ES-I3 (cell line): ENCODE measurements around the gene OPN1SW.

Source experiments
- H3K36me3 ChIP-seq: 2 replicates; pipeline ENCODE4 v1.6.1; 2013; ENCODE audit warnings: mild to moderate bottlenecking, low read length, control low read depth, moderate library complexity; ENCODE audit not compliant: insufficient read depth
- H3K4me1 ChIP-seq: 2 replicates; pipeline ENCODE4 v1.6.1; 2013; ENCODE audit warnings: mild to moderate bottlenecking, control low read depth, low read length; ENCODE audit not compliant: insufficient read depth
- H3K9ac ChIP-seq: 2 replicates; pipeline ENCODE4 v1.6.1; 2013; ENCODE audit warnings: low read depth, mild to moderate bottlenecking, low read length, moderate library complexity
- H3K9me3 ChIP-seq: 2 replicates; pipeline ENCODE4 v1.6.1; 2013; ENCODE audit warnings: mild to moderate bottlenecking, low read length, moderate library complexity; ENCODE audit not compliant: control insufficient read depth, insufficient read depth

OPN1SW gene

DNA sequence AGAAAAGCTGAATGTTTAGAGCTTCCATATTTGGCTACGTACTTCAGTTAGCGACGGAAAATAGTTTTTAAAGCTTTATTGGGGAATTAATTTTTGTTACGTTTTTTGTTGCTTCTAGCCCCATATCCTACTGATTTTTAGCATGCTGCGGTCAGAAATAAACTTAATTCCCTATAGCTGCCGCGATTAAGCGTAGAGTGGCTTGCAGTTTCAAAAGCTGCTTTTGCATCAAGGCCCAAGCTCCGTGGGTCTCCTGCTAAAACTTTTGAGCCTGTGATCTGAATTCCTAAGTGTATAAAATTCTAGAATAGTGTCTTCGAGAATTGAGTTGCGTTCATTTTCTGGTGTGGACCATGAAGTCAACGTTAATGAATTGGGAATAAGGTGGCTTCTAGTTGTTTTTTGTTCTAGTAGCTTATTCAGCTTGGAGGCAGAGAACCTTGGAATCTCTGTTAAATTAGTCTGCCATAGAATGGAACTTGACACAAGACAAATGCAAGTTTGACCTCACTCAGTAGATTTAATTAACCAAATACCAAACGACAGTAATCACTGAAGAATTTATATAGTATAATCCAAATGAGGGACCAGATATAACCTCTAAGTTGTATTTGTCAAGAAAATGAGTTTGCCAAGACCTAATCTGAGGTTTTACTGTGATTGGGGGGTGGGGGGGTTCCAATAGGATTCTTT lies 35.5 kb downstream of the OPN1SW start:
- H3K9me3 ChIP-seq, result no peaks in the 10 kb centered on the region
- H3K4me1 ChIP-seq, result 0 out of 2 replicates have a peak, but pooled peaks cover 5% of the 10 kb centered on the region
- H3K9ac ChIP-seq, result peak overlapping the region; percentile 87
- no peaks in the 10 kb centered on the region for H3K36me3 ChIP-seq

DNA sequence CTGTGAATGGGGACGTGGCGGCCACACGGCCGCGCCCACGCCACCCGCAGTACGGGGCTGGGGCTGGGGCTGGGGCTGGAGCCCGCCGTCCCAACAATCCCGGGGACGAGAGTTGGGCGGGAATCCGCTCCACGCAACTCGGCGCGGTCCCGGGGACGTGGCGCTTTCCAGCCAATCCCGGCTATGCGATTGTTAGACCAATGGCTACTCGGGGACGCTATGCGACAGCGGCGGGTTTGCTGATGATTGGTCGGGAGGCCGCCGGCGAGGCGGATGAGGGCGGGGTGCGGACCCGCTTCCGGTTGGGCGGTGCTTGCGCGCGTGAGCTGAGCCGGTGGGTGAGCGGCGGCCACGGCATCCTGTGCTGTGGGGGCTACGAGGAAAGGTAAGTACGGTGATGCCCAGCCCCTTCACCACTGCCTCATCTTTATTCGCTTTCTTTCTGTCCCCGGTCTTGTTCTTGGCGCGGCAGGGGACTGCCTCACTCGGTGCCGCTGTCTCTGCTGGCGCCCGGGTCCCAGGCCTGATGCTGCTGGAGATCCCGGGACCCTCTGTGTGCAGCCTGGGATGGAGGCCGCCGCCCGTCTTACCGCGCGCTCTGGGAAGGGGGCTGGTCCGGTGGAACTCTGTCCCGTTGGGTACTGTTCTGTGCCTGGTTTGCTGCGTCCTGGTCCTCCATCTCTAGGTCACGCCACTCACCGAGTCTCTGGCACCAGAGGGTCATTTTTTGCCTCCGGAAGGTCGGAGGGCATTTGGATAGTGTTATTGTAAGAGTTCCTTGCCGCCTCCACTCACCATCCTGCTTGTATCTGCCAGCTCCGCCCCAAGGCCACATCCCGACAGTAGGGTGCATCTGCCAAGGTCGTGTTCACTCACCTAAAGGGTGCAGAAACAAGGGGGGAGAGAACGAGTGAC lies 36.3 kb downstream of the OPN1SW start, which contains the start of gene CALU:
Gene CALU, plus strand, starts transcription at position 312 of the 915 bp plus-strand sequence. CDS start 9,225 bp downstream, outside the sequence.
- H3K36me3 ChIP-seq, result no peaks in the 10 kb centered on the region
- 0 out of 2 replicates have a peak, but pooled peaks cover 5% of the 10 kb centered on the region for H3K4me1 ChIP-seq
- H3K9ac ChIP-seq, result peak within 1 kb of the TSS; percentile 87
- H3K9me3 ChIP-seq, result no peaks in the 10 kb centered on the region

DNA sequence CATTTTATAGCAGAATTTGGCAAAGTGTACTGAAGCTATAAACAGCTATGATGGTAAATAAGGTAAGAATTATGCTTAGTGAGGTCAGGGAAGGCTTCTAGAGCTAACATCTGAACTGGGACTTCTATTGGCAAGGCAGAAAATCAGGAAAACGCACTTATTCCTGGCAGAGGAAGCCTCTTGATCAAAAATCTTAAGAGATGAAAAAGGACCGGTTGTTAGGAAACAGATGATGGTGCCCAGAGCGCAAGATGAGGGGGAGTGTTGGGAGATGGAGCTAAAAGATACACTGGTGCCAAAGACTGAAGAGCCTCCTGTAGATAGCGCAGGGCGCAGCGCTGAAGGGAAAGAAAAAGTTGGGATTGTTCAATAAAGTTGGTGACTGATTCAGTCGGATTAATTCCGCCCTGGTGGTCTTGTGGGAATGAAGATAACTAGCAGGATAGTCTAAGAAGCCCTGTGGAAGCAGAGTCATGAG lies 37.0 kb downstream of the OPN1SW start:
- no peaks in the 10 kb centered on the region for H3K36me3 ChIP-seq
- H3K9me3 ChIP-seq, result no peaks in the 10 kb centered on the region
- H3K4me1 ChIP-seq, result 0 out of 2 replicates have a peak, but pooled peaks cover 5% of the 10 kb centered on the region
- peak overlapping the region; percentile 87 for H3K9ac ChIP-seq

DNA sequence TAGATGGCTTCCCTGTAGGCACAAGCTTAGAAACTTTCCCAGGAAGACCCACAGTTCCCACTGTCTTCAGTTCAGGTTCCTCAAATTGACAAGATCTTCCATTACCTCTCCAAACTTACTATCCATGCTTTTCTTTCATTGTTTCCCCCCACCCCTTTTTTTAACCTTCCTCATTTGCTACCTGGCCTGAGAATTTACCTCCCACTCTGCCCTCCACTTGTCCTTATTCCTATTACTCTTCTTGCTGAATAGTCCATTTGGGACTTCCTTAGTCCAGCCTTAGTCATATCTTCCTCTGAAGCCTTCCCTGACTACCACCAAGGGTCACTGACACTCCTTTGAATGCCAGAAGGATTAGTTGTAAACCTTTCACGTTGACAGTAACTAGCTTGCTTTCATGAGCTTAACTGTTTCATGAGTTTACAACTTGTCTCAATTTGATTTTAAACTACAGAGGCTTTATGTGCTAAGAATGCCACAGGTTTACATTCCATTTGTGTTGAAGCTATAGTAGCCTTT lies 37.7 kb downstream of the OPN1SW start:
- H3K9me3 ChIP-seq, result no peaks in the 10 kb centered on the region
- H3K9ac ChIP-seq, result no peak overlapping the region
- 0 out of 2 replicates have a peak, but pooled peaks cover 5% of the 10 kb centered on the region for H3K4me1 ChIP-seq
- no peaks in the 10 kb centered on the region for H3K36me3 ChIP-seq

DNA sequence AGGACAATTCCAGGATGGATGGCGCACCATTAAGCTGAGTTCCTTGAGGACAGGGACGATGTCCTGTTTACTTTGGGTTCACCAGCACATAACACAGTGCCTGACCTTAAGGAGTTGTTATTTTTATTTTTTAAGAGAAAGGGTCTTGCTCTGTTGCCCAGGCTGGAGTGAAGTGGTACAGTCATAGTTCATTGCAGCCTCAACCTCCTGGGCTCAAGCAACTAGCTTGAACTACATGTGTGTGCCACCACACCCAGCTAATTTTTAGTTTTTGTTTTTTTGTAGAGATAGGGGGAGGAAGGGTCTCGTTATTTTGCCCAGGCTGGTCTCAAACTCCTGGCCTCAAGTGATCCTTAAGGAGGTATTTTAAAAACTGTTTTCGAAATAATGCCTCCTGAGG lies 38.2 kb downstream of the OPN1SW start:
- Histone ChIP-seq H3K36me3 (no peaks in the 10 kb centered on the region), H3K9me3 (no peaks in the 10 kb centered on the region), H3K9ac (no peak overlapping the region), H3K4me1 (0 out of 2 replicates have a peak, but pooled peaks cover 5% of the 10 kb centered on the region)

DNA sequence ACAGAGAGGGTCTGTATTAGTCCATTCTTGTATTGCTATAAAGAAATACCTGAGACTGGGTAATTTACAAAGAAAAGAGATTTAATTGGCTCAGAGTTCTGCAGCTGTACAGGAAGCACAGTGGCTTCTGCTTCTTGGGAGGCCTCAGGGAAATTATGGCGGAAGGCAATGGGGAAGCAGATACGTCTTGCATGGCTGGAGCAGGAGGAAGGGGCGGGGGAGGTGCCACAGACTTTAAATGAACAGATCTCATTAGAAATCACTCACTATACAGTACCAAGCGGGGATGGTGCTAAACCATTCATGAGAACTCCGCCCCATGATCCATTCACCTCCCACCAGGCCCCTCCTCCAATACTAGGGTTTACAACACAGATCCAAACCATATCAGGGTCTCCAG lies 40.2 kb downstream of the OPN1SW start:
- Histone ChIP-seq H3K9me3 (no peaks in the 10 kb centered on the region), H3K36me3 (no peaks in the 10 kb centered on the region), H3K4me1 (0 out of 2 replicates have a peak, but pooled peaks cover 5% of the 10 kb centered on the region), H3K9ac (no peak overlapping the region)

DNA sequence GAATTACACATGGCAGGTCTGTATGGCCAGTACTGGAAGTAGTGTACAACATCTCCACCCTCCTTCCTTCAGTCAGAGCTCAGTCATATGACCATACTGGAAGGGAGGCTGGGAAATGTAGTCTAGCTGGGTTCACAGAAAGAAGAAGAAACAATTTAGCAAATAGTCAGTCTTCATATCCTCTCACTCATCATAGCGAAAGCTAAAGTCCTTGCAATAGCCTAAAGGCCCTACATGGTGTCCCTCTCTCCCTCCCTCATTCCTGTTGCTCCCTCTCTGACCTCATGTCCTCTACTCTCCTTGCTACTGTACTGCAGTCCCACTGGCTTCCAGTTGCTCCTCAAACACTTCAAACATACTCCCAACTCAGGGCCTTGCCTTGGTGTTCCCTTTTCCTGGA lies 40.7 kb downstream of the OPN1SW start:
- no peaks in the 10 kb centered on the region for H3K9me3 ChIP-seq
- no peaks in the 10 kb centered on the region for H3K36me3 ChIP-seq
- 0 out of 2 replicates have a peak, but pooled peaks cover 5% of the 10 kb centered on the region for H3K4me1 ChIP-seq
- no peak overlapping the region for H3K9ac ChIP-seq

DNA sequence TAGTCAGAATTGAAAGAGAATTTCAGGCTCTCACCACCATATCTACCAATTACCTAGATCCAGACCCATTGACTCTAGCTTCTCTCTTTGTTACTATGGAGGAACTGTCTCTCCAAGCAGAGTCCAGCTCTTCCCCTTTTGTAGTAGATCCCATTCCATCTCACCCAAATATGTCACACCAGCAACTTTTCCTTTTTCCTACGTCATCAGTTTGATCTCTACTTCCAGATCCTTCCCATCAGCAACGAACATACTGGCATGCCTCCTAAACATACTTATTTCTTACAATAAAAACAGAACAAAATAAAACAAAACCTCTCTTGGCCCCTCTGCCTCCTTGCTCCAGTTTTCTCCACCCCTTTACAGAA lies 42.3 kb downstream of the OPN1SW start:
- Histone ChIP-seq H3K9ac (no peak overlapping the region), H3K36me3 (no peaks in the 10 kb centered on the region), H3K4me1 (0 out of 2 replicates have a peak, but pooled peaks cover 3% of the 10 kb centered on the region), H3K9me3 (no peaks in the 10 kb centered on the region)

DNA sequence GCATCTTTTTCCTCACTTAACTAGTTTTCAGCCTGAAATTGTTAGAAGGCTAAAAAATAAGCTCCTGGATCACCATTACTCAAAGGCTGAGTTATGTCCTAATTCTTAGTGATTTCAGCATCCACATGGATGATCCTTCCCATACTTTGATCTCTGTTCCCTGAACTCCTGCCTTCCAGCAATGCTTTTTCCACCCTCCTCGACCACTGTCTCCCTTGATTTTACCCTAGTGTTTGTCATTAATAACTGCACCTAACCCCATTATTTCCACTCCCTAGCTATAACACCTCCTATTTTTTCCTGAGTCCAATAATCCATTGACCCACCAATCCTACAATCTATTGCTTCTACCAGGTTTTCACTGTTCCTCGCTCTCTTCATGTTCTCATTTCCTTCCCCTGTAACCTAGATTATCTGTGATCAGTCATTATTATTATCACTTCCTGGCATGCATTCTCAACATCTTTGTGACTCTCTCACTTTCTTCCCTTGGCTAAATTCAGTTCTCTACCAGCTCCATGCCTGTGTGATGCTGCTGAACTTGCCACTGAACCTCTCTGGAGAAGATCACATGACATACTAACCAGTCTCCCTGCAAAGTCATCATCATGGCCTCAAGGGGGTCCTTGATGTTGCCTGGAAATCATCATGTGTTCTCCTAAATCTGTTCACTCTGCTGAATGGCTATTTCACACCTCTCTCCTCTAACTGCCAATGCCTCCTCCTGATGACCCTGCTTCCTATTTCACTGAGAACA lies 42.9 kb downstream of the OPN1SW start:
- no peaks in the 10 kb centered on the region for H3K4me1 ChIP-seq
- no peak overlapping the region for H3K9ac ChIP-seq
- no peaks in the 10 kb centered on the region for H3K9me3 ChIP-seq
- H3K36me3 ChIP-seq, result no peaks in the 10 kb centered on the region

DNA sequence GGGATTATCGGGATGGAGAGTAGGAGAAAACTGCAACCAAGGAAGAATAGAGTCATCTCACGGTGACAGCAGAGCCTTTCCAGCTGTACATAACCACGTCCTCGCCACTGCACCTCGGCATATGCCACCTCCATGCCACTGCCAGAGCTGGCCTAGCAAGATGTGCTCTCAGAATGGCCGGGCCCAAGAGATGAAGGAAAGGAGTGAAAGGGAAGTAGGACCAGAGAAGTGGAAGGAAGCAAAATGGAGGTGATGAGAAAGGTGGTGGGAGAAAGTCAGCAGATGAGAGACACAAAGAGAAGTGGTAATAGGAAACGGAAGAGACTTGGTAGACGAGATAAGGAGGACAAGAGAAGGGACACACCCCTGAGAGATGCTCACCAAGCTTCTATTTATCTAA lies 44.4 kb downstream of the OPN1SW start:
- no peak overlapping the region for H3K9ac ChIP-seq
- H3K9me3 ChIP-seq, result no peaks in the 10 kb centered on the region
- H3K36me3 ChIP-seq, result no peaks in the 10 kb centered on the region
- no peaks in the 10 kb centered on the region for H3K4me1 ChIP-seq

DNA sequence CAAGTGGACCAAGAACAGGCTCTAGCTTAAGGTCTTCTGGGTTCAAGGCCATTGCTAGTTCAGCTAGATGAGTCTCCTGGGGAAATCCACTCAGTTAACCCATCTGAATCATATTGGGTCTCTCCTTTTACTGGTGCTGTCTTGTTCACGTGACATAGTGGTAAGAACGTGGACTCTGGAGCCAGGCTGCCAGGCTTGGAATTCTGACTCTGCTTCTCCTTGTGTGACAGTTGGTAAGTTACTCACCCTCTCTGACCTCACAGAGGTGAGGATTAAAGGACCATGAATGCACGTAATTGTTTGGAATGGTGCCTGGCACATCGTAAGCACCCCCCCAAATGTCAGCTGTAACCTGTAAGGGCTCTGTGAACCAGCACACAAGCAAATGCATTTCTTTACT lies 46.1 kb downstream of the OPN1SW start:
- H3K9ac ChIP-seq, result no peak overlapping the region
- peaks cover 3% of the 10 kb centered on the region; the same call in 1 of the 2 replicates for H3K36me3 ChIP-seq
- H3K4me1 ChIP-seq, result no peaks in the 10 kb centered on the region
- no peaks in the 10 kb centered on the region for H3K9me3 ChIP-seq

DNA sequence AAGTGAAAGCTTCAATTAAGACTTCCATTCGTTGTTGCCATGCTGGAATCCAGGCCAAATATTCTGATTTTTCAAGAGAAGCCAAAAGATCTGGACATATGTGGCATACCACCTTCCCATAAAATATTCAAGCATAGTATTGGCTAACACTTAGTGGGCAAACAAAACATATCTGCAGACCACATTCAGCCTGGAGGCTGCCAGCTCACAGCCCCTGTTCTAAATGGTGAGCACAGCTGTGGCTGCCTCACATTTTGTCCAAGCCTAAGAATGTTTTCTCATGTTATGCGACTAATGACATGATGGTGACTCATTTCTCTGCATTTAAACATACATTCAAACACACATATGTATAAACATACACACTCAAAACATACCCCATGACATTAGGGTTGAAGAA lies 47.0 kb downstream of the OPN1SW start:
- no peak overlapping the region for H3K9ac ChIP-seq
- H3K9me3 ChIP-seq, result no peaks in the 10 kb centered on the region
- peaks cover 3% of the 10 kb centered on the region; the same call in 1 of the 2 replicates for H3K36me3 ChIP-seq
- H3K4me1 ChIP-seq, result no peaks in the 10 kb centered on the region

DNA sequence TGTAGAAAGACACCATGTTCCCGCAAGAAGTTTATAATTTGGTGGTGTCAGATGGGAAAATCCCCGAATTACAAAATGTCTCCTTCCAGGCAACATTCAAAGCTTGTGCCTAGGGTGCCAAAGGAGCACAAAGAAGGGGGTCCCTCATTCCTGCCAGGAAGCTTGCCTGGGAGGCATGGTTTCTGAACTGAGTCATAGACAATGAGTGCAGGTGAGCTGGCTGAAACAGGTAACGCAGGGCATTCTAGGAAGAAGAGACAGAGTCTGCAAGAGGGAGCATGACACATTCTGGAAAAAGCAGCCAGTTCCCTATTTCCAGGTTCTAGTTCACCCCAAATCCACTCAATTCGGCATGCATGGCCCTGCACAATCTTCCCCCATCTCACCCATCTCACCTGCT lies 48.4 kb downstream of the OPN1SW start:
- no peaks in the 10 kb centered on the region for H3K4me1 ChIP-seq
- H3K36me3 ChIP-seq, result peaks cover 3% of the 10 kb centered on the region; the same call in 1 of the 2 replicates
- no peaks in the 10 kb centered on the region for H3K9me3 ChIP-seq
- no peak overlapping the region for H3K9ac ChIP-seq

DNA sequence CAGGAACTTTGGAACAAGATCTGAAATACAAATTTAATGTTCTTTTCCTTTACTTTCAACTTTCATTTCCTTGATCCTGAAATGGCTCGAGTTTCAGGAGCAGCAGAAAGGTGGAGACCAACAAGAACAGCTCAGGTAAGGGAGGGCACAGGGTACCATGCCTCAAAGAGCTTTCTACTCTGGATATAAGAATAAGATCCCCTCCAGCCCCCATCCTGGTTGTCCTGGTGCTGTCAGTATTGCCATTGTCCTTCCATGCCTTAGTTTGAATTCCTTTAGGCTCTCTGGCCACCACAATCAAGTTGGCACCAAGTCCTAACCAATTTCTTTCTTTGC lies 48.9 kb downstream of the OPN1SW start:
- Histone ChIP-seq H3K36me3 (peaks cover 3% of the 10 kb centered on the region; the same call in 1 of the 2 replicates), H3K9me3 (no peaks in the 10 kb centered on the region), H3K9ac (no peak overlapping the region), H3K4me1 (no peaks in the 10 kb centered on the region)
